ENCODE results near the gene RIMOC1.
"Not testable (repeated sequence)": the region's sequence is repeated elsewhere in the genome, so short reads cannot be mapped to it uniquely, and the experiment has no call there.

Gene RIMOC1

DNA sequence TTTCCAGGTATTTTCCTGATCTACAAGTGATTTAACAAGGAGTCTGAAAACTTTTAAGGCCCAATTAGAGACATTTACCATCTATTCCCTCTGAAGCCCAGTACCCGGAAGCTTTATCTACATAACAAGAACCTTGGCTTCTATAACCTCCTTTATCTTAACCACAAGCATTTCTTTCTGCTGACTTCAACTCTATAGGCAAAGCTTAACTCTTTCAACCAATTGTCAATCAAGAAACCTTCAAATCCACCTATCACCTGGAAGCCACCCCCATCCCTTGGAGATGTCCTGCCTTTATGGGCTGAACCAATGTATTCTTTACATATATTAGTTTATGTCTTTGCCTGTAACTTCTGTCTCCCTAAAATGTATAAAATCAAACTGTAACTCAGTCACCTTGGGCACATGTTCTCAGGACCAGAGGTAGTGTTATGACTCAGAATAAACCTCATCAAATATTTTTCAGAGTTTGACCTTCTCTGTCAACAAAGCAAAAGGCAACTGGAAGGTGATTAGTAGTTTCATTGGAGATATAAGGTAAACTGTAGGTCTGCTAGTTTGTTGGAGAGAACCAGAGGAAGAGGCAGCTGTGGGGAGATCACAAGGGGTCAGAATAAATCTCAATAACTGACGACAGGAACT, 13.0 kb upstream of the RIMOC1 start:
- no peak for DNase-seq (ENCODE audit: low read depth in 2 of 2)

DNA sequence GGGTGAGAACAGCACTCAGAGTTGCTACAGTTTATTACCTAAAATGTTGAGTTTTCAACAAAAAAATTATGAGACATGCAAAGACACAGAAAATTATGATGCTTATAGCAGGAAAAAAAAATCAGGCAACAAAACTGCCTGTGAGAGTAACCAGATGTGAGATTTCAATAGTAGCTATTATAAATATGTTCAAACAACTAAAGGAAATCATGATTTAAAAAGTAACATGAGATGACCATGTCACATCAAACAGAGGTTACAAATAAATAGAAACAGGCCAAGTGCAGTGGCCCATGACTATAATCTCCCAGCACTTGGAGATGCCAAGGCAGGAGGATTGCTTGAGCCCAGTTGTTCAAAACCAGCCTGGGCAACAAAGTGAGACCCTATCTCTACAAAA, 12.1 kb upstream of the RIMOC1 start:
- DNase-seq (ENCODE audit: low read depth in 2 of 2) = no peak

DNA sequence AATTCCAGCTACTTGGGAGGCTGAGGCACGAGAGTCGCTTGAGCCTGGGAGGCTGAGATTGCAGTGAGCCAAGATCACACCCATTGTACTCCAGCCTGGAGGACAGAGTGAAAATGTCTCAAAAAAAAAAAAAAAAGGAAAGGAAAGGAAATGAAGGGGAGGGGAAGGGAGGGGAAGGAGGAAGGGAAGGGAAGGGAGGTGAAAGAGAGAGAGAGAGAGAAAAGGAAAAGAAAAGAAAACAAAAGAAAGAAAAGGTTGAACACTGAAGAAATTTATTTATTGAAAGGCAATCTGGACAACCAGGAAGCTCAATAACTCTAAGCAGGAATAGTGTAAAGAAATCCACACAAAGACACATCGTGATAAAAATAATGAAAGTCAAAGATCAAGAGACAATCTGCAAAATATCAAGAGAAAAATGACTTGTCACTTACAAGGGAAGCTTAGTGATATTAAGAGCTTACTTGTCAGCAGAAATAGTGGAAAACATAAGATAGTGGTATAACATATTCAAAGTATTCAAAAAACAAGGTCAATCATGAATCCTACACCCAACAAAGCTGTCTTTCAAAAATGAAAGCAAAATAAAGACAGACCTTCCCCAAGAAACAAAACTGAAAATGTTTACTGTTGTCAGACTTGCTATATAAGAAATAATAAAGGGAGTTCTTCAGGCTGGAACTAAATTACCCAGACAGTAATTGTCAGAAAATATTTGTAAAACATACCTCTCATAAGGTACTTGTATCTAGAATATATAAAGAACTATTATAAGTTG, 10.9 kb upstream of the RIMOC1 start:
- no peak for DNase-seq (ENCODE audit: low read depth in 2 of 2)

DNA sequence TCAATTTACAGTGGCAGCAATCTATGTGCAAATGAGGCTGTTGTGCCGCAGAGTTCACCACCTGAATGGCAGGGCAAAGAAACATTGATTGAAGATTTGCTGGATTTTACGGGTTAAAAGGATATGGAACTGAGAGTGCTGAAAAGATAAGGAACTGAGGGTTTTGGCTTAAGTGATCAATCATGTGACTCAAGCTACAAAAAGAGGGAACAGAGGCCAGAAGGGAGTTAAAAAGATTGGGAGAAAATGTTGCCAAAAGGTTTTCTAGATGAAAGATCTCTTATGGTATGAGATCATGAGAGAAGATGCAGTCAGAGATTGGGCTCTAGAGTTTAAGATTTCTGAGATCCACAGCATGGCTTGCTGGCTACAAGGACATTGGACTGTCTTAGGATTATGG, 7.9 kb upstream of the RIMOC1 start:
- no peak for DNase-seq (ENCODE audit: low read depth in 2 of 2)

DNA sequence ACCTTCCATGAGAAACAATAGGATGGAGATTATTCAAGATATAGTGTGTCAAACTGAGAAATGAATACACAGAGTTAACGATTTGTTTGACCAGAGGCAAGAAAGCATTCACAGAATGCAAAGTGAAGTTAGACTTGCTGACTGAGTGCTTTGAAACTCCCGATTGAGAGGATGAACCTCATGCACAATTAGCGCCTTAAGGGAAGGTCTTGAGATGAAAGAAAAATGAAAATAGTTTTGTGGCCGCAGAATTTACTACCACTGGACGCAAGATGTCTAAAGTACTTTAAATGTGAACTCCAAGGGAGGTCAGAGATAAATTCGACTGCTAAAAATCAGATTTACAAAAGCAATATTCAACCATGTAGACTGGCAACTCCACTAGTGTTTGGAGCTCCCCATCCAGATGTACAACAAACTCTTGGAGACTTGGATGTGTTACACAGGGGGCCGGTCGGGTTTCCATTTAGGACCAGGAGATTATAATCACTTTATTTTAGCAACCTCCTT, 707 bp upstream of the RIMOC1 start:
- no peak for DNase-seq (ENCODE audit: low read depth in 2 of 2)

DNA sequence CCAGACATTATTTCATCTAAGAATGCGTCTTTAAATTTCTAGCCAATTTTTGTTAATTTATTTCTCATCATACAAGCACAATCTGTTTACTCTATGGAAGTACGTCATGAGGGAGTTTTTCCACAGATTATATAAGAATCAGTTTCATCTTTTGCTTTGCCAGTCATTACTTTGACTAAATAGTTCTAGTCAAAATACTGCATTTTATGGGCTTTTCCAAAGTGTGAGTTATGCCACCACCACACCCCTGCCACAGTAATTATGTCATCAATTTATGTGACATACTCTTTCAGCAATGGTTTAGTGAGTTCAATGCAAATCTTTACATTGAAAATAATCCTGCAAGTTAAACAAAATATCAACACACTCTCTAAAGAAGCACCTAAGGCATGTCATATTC, 2.0 kb downstream of the RIMOC1 start:
- no peak for DNase-seq (ENCODE audit: low read depth in 2 of 2)

DNA sequence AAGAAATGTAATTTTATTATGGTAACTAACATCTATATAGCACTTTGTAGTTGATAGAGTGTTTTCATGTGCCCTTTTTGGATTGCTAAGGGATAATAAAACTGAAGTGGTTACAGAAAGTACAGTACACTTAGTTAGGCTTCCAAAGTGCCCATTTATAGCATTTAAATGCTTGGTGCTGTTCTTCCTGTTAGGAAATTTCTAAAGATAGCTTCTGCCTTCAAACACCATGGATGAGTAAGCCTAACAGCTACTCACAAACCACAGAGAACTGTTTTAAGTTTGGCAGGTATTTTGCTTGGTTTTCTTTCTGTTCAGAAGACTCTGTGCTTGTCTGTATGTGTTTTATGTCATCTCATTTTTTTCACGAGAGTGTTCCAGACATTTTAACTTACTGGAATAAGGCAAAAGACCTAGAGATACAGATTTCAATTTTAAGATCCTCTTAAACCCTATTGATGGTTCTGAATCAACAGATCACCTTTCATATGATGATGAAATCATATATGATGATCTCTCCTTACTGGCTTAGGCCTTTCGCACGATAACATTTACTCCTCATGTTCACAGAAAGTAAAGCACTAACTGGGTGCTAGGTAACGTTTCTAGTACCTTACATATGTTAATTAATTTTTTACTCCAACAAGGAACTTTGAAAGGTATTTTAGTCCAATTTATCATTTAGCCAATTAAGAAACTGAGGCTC, 4.4 kb downstream of the RIMOC1 start:
- DNase-seq (ENCODE audit: low read depth in 2 of 2) = no peak

DNA sequence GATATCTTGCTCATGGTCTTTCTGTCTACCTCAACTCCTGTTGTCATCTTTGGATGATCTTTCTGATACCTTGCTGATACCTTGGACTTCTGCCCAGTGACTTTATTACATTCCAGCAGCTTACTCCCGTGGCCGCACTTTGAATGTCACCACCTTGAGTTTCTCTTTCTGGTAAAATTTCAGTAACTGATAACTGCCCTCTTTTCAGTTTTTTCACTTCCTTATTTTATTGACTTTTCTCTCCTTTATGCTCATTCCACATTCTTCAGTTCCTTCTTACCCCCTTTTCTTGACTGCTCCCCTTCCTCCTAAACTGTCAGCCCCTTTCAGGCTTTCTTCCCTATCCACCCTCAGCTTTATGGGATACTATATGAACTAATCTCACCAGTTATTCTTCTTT, 14.0 kb downstream of the RIMOC1 start:
- no peak for DNase-seq (ENCODE audit: low read depth in 2 of 2)

DNA sequence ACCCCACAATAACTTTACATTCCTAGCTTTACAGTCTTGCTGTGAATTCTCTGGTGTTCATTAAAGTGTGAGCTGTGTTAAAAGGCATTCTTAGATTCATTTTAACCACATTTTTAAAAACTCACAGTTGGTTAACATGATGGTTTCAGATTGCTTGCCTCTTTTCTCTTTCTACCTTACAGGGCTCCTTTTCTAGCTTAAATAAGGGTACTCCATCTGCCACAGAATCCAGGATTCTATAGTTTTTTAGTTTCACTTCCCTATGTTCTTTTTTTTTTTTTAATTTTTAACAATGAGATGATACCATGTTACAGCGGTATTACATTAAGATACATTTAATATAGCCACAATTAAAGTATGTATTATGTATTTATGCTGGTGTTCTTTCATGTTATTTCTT, 17.0 kb downstream of the RIMOC1 start:
- DNase-seq (ENCODE audit: low read depth in 2 of 2) = no peak

DNA sequence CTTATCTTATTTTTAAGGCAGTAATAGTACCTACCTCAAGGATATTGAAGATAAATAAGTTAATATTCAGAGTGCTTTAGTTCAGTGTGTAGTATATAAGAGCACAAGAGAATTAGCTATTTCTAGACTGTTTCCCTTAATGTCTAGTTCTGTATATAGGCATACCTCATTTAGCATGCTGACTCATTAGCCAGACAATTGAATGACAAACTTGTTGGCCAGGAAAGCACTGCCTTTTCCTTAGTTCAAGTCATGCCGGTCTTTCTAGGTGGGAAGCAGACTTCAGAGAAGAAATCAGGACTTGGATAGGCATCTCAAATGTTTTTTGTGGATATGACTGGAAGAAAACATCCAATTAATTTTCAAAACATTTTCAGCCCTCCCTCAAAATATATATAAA, 17.7 kb downstream of the RIMOC1 start:
- no peak for DNase-seq (ENCODE audit: low read depth in 2 of 2)

DNA sequence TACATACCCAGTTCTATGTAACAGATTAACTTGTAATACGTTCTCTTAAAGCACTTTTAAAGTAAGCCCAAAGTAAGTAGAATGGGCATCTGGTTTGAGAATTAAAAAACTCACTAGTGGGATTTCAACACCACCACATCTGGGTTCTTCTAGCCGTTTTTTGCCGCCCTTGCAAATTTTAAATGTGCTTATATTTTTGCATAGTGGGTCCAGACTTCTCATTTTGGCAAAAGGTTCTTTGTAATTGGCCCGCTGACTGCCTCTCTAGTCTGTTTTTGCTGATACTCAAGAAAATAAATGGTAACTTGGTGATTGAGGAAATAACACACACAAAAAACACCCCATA, 20.4 kb downstream of the RIMOC1 start:
- no peak for DNase-seq (ENCODE audit: low read depth in 2 of 2)

DNA sequence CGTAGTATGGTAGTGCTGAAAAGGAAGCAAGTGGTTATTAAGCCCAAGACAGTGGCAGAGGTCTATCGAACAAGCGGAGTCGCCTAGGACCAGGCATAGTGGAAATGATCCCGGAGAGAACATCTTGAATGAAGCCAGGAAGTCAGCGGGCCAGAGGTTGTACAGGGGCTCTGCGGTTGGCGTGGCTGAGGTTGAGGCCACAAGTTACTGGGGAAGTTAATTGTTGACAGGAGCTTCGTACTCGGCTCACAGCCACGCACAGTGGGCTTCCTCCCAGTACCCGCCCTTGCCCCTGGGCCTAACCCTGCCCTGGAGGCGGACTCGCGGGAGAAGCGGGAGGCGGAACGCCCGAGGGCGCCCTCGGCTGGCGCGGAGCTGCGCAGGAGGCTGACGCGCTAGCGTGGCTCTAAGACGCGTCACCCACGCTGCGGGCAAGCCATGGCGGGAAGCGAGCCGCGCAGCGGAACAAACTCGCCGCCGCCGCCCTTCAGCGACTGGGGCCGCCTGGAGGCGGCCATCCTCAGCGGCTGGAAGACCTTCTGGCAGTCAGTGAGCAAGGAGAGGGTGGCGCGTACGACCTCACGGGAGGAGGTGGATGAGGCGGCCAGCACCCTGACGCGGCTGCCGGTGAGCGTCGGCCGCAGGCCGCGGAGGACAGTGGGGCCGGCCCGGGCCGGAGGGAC, 20.9 kb downstream of the RIMOC1 start, which contains the start of gene FBXO4:
Gene FBXO4, plus strand, starts transcription at position 410 of the 683 bp plus-strand sequence. Its CDS starts 29 bp downstream, at position 439.
- peak; percentile 70 to 74 for DNase-seq (ENCODE audit: low read depth in 2 of 2)

DNA sequence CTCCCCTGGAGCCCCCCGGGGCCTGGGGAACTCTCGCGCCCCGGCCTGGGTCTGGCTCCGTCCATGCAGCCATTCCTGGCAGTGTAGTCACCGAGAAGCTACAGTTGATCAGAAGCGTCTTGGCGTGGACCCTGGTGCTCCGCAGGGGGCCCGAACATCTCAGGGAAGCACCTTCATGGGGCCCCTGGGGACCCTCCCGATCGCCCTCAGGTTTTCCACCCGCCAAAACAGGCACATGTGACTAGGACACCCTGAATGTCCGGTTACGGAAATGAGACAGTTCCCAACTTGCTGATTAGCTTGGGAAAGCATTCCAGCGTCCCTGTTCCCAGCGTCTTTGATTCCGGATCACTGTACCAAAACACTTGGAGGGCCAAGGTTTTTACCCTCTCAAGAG, 21.4 kb downstream of the RIMOC1 start:
- DNase-seq (ENCODE audit: low read depth in 2 of 2) = peak in 1 of 2 donors; percentile 0

DNA sequence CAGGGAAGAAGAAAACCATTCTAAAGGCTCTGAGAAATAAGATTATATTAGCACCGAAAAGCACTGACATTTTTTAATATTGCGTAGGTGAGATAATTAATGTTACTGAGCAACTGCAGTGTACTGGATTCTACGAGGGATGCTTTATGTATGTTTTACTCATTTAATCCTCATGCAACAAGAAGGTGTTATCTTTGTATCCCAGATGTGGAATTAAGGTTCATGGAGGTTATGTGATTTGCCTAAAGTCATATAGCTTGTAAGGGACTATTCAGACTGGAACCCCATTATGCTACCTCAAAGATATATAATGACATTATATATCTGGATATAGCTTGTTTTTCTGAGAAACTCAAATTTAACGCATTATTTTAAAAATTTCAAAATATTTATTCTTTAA, 23.5 kb downstream of the RIMOC1 start:
- DNase-seq (ENCODE audit: low read depth in 2 of 2) = no peak

DNA sequence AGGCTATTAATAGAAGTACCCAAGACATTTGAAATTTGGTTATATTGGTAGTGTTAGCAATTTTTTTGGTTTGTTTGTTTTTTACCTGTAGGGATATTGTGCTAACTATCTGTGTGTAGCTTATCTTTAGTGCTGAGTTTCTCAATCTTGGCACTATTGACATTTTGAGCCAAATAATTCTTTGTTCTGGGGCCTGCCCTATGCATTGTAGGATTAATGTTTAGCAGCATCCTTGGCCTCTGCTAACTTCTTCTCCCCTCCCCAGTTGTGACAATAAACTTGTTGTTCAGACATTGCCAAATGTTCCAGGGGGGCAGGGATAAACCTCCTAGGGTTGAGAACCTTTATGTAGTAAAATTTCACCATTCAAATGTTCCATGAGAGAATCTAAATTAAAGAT, 24.9 kb downstream of the RIMOC1 start:
- no peak for DNase-seq (ENCODE audit: low read depth in 2 of 2)

DNA sequence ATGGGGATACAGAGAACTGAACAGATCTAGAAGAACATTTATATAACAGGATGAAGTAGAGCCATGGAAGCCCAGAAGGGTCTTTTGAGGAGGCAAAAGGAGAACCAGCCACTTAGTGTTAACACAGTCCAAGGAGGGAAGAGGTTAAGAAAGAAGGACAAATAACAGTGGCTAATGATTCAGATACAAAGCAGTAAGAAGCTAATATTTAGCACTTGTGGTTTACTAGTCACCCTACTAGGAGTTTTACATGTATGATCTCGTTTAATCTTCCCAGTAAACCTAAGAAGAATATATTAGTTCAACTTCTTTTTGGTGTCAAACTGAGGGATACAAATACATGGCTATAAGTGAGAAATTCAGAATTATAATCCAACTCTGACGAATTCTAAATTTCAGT, 28.6 kb downstream of the RIMOC1 start:
- no peak for DNase-seq (ENCODE audit: low read depth in 2 of 2)

DNA sequence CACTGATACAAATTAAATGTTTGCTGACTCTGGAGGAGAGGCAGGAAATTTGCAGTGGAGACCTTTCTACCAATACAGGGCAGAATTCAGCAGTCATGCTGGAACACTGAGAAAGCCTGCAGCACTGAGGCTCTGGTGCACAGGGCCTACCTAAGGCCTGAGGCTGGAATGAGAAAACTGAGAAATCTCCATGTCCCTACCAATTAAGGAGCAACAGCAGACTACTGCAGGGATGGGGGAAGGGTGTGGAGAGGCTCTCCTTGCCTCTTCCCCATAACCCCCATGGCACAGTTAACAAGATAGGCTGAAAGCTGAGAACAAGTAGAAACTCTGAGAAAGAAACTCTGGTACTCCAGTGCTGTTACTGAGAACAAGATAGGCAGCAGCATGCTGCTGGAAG, 31.4 kb downstream of the RIMOC1 start:
- DNase-seq (ENCODE audit: low read depth in 2 of 2) = no peak

DNA sequence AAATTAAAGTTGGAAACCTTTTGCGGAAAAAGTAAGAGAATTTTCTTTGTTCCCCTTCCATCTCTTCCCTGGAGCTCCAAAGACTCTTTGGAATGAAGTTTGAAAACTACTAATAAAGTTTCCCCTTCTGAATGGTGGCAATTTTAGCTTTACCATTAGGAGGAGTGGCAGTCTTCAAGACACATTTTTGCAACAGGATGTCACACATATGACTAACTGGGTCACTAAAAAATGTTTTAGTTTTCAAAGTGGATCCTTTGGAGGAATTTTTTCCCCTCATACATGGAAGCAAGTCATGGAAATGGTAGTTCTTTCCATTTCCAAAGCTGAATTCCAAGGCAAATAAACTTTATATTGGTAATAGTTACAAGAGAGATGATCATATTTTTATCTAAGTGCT, 36.5 kb downstream of the RIMOC1 start:
- no peak for DNase-seq (ENCODE audit: low read depth in 2 of 2)

DNA sequence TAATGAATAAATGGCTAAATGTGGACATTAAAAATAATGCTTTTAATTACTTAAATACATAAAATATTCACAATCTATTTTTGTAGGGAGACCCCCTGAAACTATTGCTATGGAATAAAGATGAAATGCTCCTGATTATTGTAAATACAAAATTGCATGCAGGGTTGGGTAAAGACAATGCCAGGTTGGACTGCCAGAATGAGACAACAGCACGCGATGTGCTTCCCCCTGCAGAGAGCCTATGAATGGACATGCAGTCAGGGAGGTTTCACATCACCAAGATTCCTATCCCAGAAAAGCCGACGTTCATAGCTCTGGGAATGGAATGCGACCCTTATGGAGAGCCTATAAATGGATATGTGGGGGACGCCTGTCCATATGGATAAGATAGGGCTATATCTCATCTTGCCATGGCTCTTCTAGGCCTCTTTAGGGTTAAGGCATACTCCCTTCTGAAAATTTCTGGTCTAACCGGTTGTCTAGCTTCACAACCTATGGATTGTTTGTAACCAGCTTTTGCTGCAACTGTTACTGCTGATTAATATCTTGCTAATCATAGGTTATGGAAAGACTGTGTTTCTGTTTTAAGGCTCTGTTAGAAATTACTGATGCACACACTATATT, 41.3 kb downstream of the RIMOC1 start:
- not testable (repeated sequence) for DNase-seq (ENCODE audit: low read depth in 2 of 2)

DNA sequence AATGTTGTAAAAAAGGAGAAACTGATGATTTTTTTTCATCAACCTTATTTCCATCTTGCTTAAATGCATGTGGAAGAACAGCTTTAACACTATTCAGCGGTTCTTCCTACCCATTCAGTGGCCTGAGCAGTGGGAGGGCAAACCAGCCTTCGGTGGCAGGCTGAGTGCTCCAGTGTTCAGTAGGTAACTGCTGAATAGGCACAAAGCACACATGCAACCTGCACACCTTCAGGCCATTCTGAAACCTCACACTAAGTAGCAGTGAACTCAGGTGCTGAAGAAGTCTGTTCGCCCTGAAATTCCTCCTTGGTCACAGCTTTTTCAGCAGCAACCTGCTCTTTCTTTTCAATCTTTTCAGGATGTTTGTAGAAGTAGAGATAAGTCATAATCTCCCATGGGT, 47.1 kb downstream of the RIMOC1 start:
- DNase-seq (ENCODE audit: low read depth in 2 of 2) = no peak
